Peyer's patch (tissue), 4 donors: ENCODE data around the gene FMNL2. TPM values are rescaled to one million over a fixed set of nuclear protein-coding genes. Genes with fewer than 3 reads are reported as not detected.

Experiments
- DNase-seq, 3 donors: peaks; one replicate each; pipeline ENCODE4 v3.0.0-alpha.2; 2017 to 2019
- H3K27ac ChIP-seq, 4 donors: fragments of 200-600 bp; sonication (generic); one replicate each; pipeline ENCODE4 v1.5.1; 2016 to 2019
- H3K27me3 ChIP-seq, 2 donors: fragments of 200-600 bp; sonication (generic); one replicate each; pipeline ENCODE4 v1.5.1; 2019
- H3K36me3 ChIP-seq, 3 donors: fragments of 200-600 bp; sonication (generic); one replicate each; pipeline ENCODE4 v1.5.1; 2016 to 2019
- H3K4me1 ChIP-seq, 4 donors: fragments of 200-600 bp; sonication (generic); one replicate each; pipeline ENCODE4 v1.5.1; 2016 to 2019
- H3K4me3 ChIP-seq, 4 donors: fragments of 200-600 bp; sonication (generic); 1 replicate in 3 of 4; 2 replicates in 1 of 4; pipeline ENCODE4 v1.5.1; 2016 to 2019; ENCODE audit warnings: mild to moderate bottlenecking in 1 of 4
- H3K9me3 ChIP-seq, 4 donors: fragments of 200-600 bp; sonication (generic); one replicate each; pipeline ENCODE4 v1.5.1; 2016 to 2019; ENCODE audit warnings: mild to moderate bottlenecking in 1 of 4
- CTCF ChIP-seq, 6 experiments: fragments of 450-650 bp in 4 of 6; fragments of 200-600 bp in 2 of 6; sonication (generic) in 1 of 6; IDR thresholded peaks; one replicate each; pipeline ENCODE4 v1.5.1; 2017 to 2019; ENCODE audit warnings: antibody characterized with exemption in 6 of 6, mild to moderate bottlenecking in 3 of 6, moderate library complexity in 1 of 6
- POLR2A ChIP-seq, 2 donors: fragments of 450-650 bp; IDR thresholded peaks; one replicate each; pipeline ENCODE4 v1.5.1; 2017; ENCODE audit warnings: antibody characterized with exemption in 2 of 2, mild to moderate bottlenecking in 2 of 2, moderate library complexity in 2 of 2
- total RNA-seq, 4 donors: library from RNA; depleted of rRNA; stranded (reverse); fragments of >200 nt; gene quantifications; one replicate each; pipeline ENCODE4 v1.1.0, GENCODE V29; 2016

The FMNL2 gene
- total RNA-seq, 4 donors from 2014 or later, result 7.5 to 52.0 (median 17.1) TPM

GRCh38 chr2:152348388-152348787 is 13.4 kb downstream of the FMNL2 start:
- no peaks in the 10 kb centered on the region for H3K4me1 ChIP-seq
- TF ChIP-seq POLR2A (IDR thresholded peaks at IDR 0.05) (no peak), CTCF (IDR thresholded peaks at IDR 0.05) (no peak)
- no peak for DNase-seq
- no peak overlapping the region for H3K27ac ChIP-seq
- no peaks in the 10 kb centered on the region for H3K27me3 ChIP-seq
- H3K36me3 ChIP-seq, result no peaks in the 10 kb centered on the region
- no peak overlapping the region for H3K4me3 ChIP-seq
- H3K9me3 ChIP-seq, result no peaks in the 10 kb centered on the region

- TF ChIP-seq CTCF (IDR thresholded peaks at IDR 0.05) (no peak), POLR2A (IDR thresholded peaks at IDR 0.05) (no peak)
Measured at GRCh38 chr2:152349416-152349815, 14.4 kb downstream of the FMNL2 start.

GRCh38 chr2:152350155-152350679 is 15.2 kb downstream of the FMNL2 start:
- no peaks in the 10 kb centered on the region for H3K27me3 ChIP-seq
- H3K27ac ChIP-seq, result no peak overlapping the region
- H3K9me3 ChIP-seq, result no peaks in the 10 kb centered on the region
- no peaks in the 10 kb centered on the region for H3K4me1 ChIP-seq
- no peak overlapping the region for H3K4me3 ChIP-seq
- no peaks in the 10 kb centered on the region for H3K36me3 ChIP-seq
- TF ChIP-seq POLR2A (IDR thresholded peaks at IDR 0.05), result no peak
- no peak for TF ChIP-seq CTCF (IDR thresholded peaks at IDR 0.05)
- DNase-seq, result no peak

More at GRCh38 chr2:152349416-152349815, 14.4 kb downstream of the FMNL2 start:
- Histone ChIP-seq H3K36me3 (no peaks in the 10 kb centered on the region), H3K4me3 (no peak overlapping the region), H3K27me3 (no peaks in the 10 kb centered on the region), H3K9me3 (no peaks in the 10 kb centered on the region), H3K27ac (no peak overlapping the region), H3K4me1 (no peaks in the 10 kb centered on the region)
- no peak for DNase-seq

- DNase-seq, result no peak
- H3K27ac ChIP-seq, result no peak overlapping the region
- no peaks in the 10 kb centered on the region for H3K36me3 ChIP-seq
- H3K4me3 ChIP-seq, result no peak overlapping the region
- H3K4me1 ChIP-seq, result no peaks in the 10 kb centered on the region
- H3K9me3 ChIP-seq, result no peaks in the 10 kb centered on the region
- H3K27me3 ChIP-seq, result no peaks in the 10 kb centered on the region
- TF ChIP-seq POLR2A (IDR thresholded peaks at IDR 0.05) (no peak), CTCF (IDR thresholded peaks at IDR 0.05) (no peak)
Measured at GRCh38 chr2:152352616-152353015, 17.6 kb downstream of the FMNL2 start.

- no peak overlapping the region for H3K4me3 ChIP-seq
- TF ChIP-seq CTCF (IDR thresholded peaks at IDR 0.05) (no peak), POLR2A (IDR thresholded peaks at IDR 0.05) (no peak)
- no peaks in the 10 kb centered on the region for H3K9me3 ChIP-seq
- DNase-seq, result no peak
- no peaks in the 10 kb centered on the region for H3K27me3 ChIP-seq
- no peak overlapping the region for H3K27ac ChIP-seq
- H3K36me3 ChIP-seq, result no peaks in the 10 kb centered on the region
- no peaks in the 10 kb centered on the region for H3K4me1 ChIP-seq
Measured at GRCh38 chr2:152353364-152353763, 18.4 kb downstream of the FMNL2 start.
